ENCODE measurements around the gene MYNN. TPM values are rescaled to one million over a fixed set of nuclear protein-coding genes. Genes with fewer than 3 reads are reported as not detected.

The MYNN gene
- total RNA-seq, 4 donors from 2014 or later, result 12.0 to 20.2 (median 14.7) TPM

- Histone ChIP-seq H3K4me1 (no peaks in the 10 kb centered on the region), H3K27me3 (no peaks in the 10 kb centered on the region), H3K4me3 (no peak overlapping the region), H3K36me3 (no peaks in the 10 kb centered on the region), H3K27ac (no peak overlapping the region), H3K9me3 (no peaks in the 10 kb centered on the region)
- intact Hi-C loops (cut with DNase I; ENCODE audit: low total_unique reads), result no loop called here
- no peak for ATAC-seq
- DNase-seq, result no peak
- TF ChIP-seq CTCF (IDR thresholded peaks at IDR 0.05 in 4 of 5, conservative IDR thresholded peaks at IDR 0.05 in 1 of 5) (no peak), POLR2A (IDR thresholded peaks at IDR 0.05) (no peak)
- in situ Hi-C loops (cut with MboI; ENCODE audit: low sequenced_read_pairs in 4 of 4), result no loop called here
These were observed 63.7 kb downstream of the MYNN start for GRCh38 chr3:169836942-169837275.

GRCh38 chr3:169838511-169839030, 65.4 kb downstream of the MYNN start:
- in situ Hi-C loops (cut with MboI; ENCODE audit: low sequenced_read_pairs in 4 of 4), result no loop called here

More at GRCh38 chr3:169838511-169839030, 65.4 kb downstream of the MYNN start:
- Histone ChIP-seq H3K9me3 (no peaks in the 10 kb centered on the region), H3K27me3 (peaks cover 0 to 3% (median 0%) of the 10 kb centered on the region in 3 donors), H3K4me1 (no peaks in the 10 kb centered on the region), H3K36me3 (no peaks in the 10 kb centered on the region), H3K27ac (no peak overlapping the region), H3K4me3 (no peak overlapping the region)
- intact Hi-C loops (cut with DNase I; ENCODE audit: low total_unique reads), result no loop called here
- TF ChIP-seq POLR2A (IDR thresholded peaks at IDR 0.05) (no peak), CTCF (IDR thresholded peaks at IDR 0.05 in 4 of 5, conservative IDR thresholded peaks at IDR 0.05 in 1 of 5) (no peak)
- DNase-seq, result no peak
- ATAC-seq, result no peak

Other genes with a start within 250 kb of the MYNN start
- 1 to 10 TPM; 4.4 to 6.7 (median 4.9) TPM for gene MECOM, start 109.7 kb upstream of the MYNN start, total RNA-seq
- gene TERC, start 8.3 kb upstream of the MYNN start, total RNA-seq, result 100 to 1,000 TPM in 1 of 4 donors, 10 to 100 TPM in 3; 12.0 to 143 (median 24.0) TPM
- gene ACTRT3, start 3.8 kb upstream of the MYNN start, total RNA-seq, result 1 to 10 TPM in 1 of 4 donors, under 1 TPM in 3; 0.38 to 5.8 (median 0.92) TPM
- gene LRRIQ4, start 39.5 kb downstream of the MYNN start, total RNA-seq, result under 1 TPM in 1 of 4 donors, not detected in 3; 0.13 TPM
- 1 to 10 TPM in 2 of 4 donors, not detected in 2; 1.2 to 1.3 TPM for gene LRRC34, start 39.5 kb downstream of the MYNN start, total RNA-seq
- gene LRRC31, start 96.5 kb downstream of the MYNN start, total RNA-seq, result under 1 TPM in 2 of 4 donors, not detected in 2; 0.24 to 0.42 TPM
- gene SAMD7, start 138.2 kb downstream of the MYNN start, total RNA-seq, result not detected
- 10 to 100 TPM; 22.6 to 42.8 (median 30.4) TPM for gene SEC62, start 193.4 kb downstream of the MYNN start, total RNA-seq